GM19397 (cell line): ENCODE data around the gene SCFD2.

Experiments used
- ATAC-seq: cut with Tn5 transposase; IDR thresholded peaks from one replicate; pipeline ENCODE4 v1.9.1; 2021; ENCODE audit warnings: mild to moderate bottlenecking, moderate library complexity; ENCODE audit not compliant: unreplicated experiment

The SCFD2 gene

GRCh38 chr4:52939739-52940138, 426.1 kb downstream of the SCFD2 start:
- ATAC-seq, result no peak

GRCh38 chr4:52939325-52939724, 426.5 kb downstream of the SCFD2 start:
- no peak for ATAC-seq

- no peak for ATAC-seq
These were observed 428.0 kb downstream of the SCFD2 start for GRCh38 chr4:52937829-52938228.

- ATAC-seq, result no peak
These were observed 429.1 kb downstream of the SCFD2 start for GRCh38 chr4:52936729-52937128.

- no peak for ATAC-seq
These were observed 430.5 kb downstream of the SCFD2 start for GRCh38 chr4:52935317-52935716.

GRCh38 chr4:52933738-52934137, 432.1 kb downstream of the SCFD2 start:
- ATAC-seq, result no peak

GRCh38 chr4:52932591-52933470, 433.0 kb downstream of the SCFD2 start:
- no peak for ATAC-seq

- no peak for ATAC-seq
These were observed 434.6 kb downstream of the SCFD2 start for GRCh38 chr4:52931243-52931642.

GRCh38 chr4:52926196-52926974, 439.5 kb downstream of the SCFD2 start:
- ATAC-seq, result no peak

- ATAC-seq, result no peak
These were observed 440.3 kb downstream of the SCFD2 start for GRCh38 chr4:52925531-52925968.

GRCh38 chr4:52919461-52919860, 446.4 kb downstream of the SCFD2 start:
- ATAC-seq, result no peak

- no peak for ATAC-seq
These were observed 448.0 kb downstream of the SCFD2 start for GRCh38 chr4:52917817-52918216.

GRCh38 chr4:52915730-52916300, 450.0 kb downstream of the SCFD2 start:
- ATAC-seq, result no peak

GRCh38 chr4:52915191-52915590, 450.7 kb downstream of the SCFD2 start:
- no peak for ATAC-seq

GRCh38 chr4:52914051-52914605, 451.7 kb downstream of the SCFD2 start:
- ATAC-seq, result no peak

GRCh38 chr4:52912608-52913007, 453.3 kb downstream of the SCFD2 start:
- ATAC-seq, result no peak

GRCh38 chr4:52911684-52912294, 454.1 kb downstream of the SCFD2 start:
- no peak for ATAC-seq

GRCh38 chr4:52910115-52910514, 455.7 kb downstream of the SCFD2 start:
- no peak for ATAC-seq

- no peak for ATAC-seq
These were observed 458.4 kb downstream of the SCFD2 start for GRCh38 chr4:52907510-52907909.

GRCh38 chr4:52904421-52904820, 461.4 kb downstream of the SCFD2 start:
- ATAC-seq, result no peak

GRCh38 chr4:52903273-52903672, 462.6 kb downstream of the SCFD2 start:
- ATAC-seq, result no peak
